Kidney (tissue), 14 donors: ENCODE measurements around the gene XPR1. TPM values are rescaled to one million over a fixed set of nuclear protein-coding genes. Genes with fewer than 3 reads are reported as not detected.
A peak's percentile ranks its signal among the peaks of the same experiment; 100 is the strongest.

Experiments used
- DNase-seq, 5 donors: peaks; one replicate each; pipeline ENCODE4 v3.0.0-alpha.2; 2013 to 2020
- FAIRE-seq: peaks from 2 replicates; lab custom pipeline; 2012; peaks lifted over from hg19 to GRCh38; lab: Jason Lieb, UNC
- H3K27ac ChIP-seq, 2 donors: one replicate each; pipeline ENCODE4 v1.7.0; 2013; ENCODE audit warnings: low read depth in 2 of 2, low read length in 2 of 2, inconsistent platforms in 1 of 2
- H3K27me3 ChIP-seq: one replicate; pipeline ENCODE4 v1.7.1; 2013; ENCODE audit warnings: low read length, inconsistent platforms; ENCODE audit not compliant: control insufficient read depth, insufficient read depth
- H3K36me3 ChIP-seq, 3 donors: one replicate each; pipeline versions ENCODE4 v1.7.0 to v1.7.1; 2013; ENCODE audit warnings: low read length in 3 of 3, control low read depth in 1 of 3, inconsistent platforms in 1 of 3; ENCODE audit not compliant: insufficient read depth in 3 of 3, control insufficient read depth in 2 of 3
- H3K4me1 ChIP-seq, 3 donors: one replicate each; pipeline versions ENCODE4 v1.7.0 to v1.7.1; 2013; ENCODE audit warnings: low read length in 3 of 3, inconsistent platforms in 1 of 3, low read depth in 1 of 3; ENCODE audit not compliant: control insufficient read depth in 2 of 3, insufficient read depth in 2 of 3
- H3K4me3 ChIP-seq, 3 donors: one replicate each; pipeline versions ENCODE4 v1.7.0 to v1.8.1; 2013; ENCODE audit warnings: low read length in 3 of 3, control low read depth in 1 of 3, inconsistent platforms in 1 of 3
- H3K9ac ChIP-seq, 3 donors: one replicate each; pipeline versions ENCODE4 v1.7.0 to v1.7.1; 2013; ENCODE audit warnings: low read length in 3 of 3, control low read depth in 1 of 3, inconsistent platforms in 1 of 3
- H3K9me3 ChIP-seq, 3 donors: one replicate each; pipeline versions ENCODE4 v1.7.0 to v1.7.1; 2013; ENCODE audit warnings: low read length in 3 of 3, control low read depth in 1 of 3, inconsistent platforms in 1 of 3; ENCODE audit not compliant: control insufficient read depth in 2 of 3, insufficient read depth in 1 of 3
- intact Hi-C: fragments of 100-400 bp; cut with DNase I; formaldehyde crosslinking; loops from one replicate; pipeline ENCODE4 v1.11.1; 2022
- polyA plus RNA-seq: library from polyadenylated mRNA; stranded (reverse); fragments of 350-450 nt; fragmentation: Illumina TruSeq; extraction: RNeasy Lipid Tissue Mini Kit (QIAGEN cat#74804); gene quantifications from one replicate; pipeline ENCODE4 v1.2.3, GENCODE V29; 2014; ENCODE audit warnings: low read depth, low replicate concordance; ENCODE audit not compliant: insufficient read depth
- total RNA-seq: library from RNA; stranded (reverse); fragmentation: NEBNext Ultra II Directional; extraction: Animal tissue kit (Norgen Biotek cat#: 25700); gene quantifications from one replicate; pipeline ENCODE4 v1.2.1, GENCODE V29; 2021
- TF ChIP-seq, protein P1 (sequence below): IDR thresholded peaks from 3 replicates; pipeline ENCODE4 v1.5.1; 2012; ENCODE audit warnings: mild to moderate bottlenecking, moderate library complexity, borderline replicate concordance; ENCODE audit not compliant: insufficient read depth; ENCODE audit errors: extremely low read depth
- donor health status: control.
- donor health status: control.
- donor health status: control.
- donor health status: control.
- donor health status: control.
- donor health status: DM: yes; HTN: yes; CAD: no.
- donor health status: Normal renal cell carcinoma (clear cell type).

Gene XPR1
- total and polyA plus RNA-seq, 2 donors from 2014 or later: 10.9 to 33.5 TPM

GRCh38 chr1:180627411-180627810, 4.4 kb upstream of the XPR1 start:
- TF ChIP-seq, protein P1, sequence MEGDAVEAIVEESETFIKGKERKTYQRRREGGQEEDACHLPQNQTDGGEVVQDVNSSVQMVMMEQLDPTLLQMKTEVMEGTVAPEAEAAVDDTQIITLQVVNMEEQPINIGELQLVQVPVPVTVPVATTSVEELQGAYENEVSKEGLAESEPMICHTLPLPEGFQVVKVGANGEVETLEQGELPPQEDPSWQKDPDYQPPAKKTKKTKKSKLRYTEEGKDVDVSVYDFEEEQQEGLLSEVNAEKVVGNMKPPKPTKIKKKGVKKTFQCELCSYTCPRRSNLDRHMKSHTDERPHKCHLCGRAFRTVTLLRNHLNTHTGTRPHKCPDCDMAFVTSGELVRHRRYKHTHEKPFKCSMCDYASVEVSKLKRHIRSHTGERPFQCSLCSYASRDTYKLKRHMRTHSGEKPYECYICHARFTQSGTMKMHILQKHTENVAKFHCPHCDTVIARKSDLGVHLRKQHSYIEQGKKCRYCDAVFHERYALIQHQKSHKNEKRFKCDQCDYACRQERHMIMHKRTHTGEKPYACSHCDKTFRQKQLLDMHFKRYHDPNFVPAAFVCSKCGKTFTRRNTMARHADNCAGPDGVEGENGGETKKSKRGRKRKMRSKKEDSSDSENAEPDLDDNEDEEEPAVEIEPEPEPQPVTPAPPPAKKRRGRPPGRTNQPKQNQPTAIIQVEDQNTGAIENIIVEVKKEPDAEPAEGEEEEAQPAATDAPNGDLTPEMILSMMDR: no peak
- H3K4me1 ChIP-seq: peaks cover 0 to 5% (median 5%) of the 10 kb centered on the region in 3 donors
- no peaks in the 10 kb centered on the region for H3K36me3 ChIP-seq
- FAIRE-seq: no peak
- no peak overlapping the region for H3K27ac ChIP-seq
- H3K9ac ChIP-seq: no peak overlapping the region
- H3K27me3 ChIP-seq: no peaks in the 10 kb centered on the region
- H3K9me3 ChIP-seq: no peaks in the 10 kb centered on the region
- no peak overlapping the region for H3K4me3 ChIP-seq
- no peak for DNase-seq
- intact Hi-C loops: no loop called here

DNA sequence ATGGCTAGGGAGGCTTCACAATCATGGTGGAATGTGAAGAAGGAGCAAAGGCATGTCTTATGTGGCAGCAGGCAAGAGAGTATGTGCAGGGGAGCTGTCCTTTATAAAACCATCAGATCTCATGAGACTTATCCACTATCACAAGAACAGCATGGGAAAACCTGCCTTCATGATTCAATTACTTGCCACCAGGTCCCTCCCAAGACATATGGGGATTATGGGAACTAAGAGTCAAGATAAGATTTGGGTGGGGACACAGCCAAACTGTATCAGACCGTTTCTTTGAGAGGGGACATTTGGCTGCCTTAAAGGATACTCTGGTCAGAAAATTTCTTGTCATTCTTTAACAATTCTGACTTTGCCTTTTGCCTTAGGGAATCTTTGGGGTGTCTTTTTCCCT, 3.2 kb upstream of the XPR1 start:
- TF ChIP-seq, protein P1: no peak
- Histone ChIP-seq H3K27ac (no peak overlapping the region), H3K9me3 (no peaks in the 10 kb centered on the region), H3K4me1 (peaks cover 0 to 5% (median 5%) of the 10 kb centered on the region in 3 donors), H3K9ac (no peak overlapping the region), H3K4me3 (no peak overlapping the region), H3K36me3 (no peaks in the 10 kb centered on the region), H3K27me3 (no peaks in the 10 kb centered on the region)
- intact Hi-C loops: no loop called here
- FAIRE-seq (no peak), DNase-seq (no peak)

DNA sequence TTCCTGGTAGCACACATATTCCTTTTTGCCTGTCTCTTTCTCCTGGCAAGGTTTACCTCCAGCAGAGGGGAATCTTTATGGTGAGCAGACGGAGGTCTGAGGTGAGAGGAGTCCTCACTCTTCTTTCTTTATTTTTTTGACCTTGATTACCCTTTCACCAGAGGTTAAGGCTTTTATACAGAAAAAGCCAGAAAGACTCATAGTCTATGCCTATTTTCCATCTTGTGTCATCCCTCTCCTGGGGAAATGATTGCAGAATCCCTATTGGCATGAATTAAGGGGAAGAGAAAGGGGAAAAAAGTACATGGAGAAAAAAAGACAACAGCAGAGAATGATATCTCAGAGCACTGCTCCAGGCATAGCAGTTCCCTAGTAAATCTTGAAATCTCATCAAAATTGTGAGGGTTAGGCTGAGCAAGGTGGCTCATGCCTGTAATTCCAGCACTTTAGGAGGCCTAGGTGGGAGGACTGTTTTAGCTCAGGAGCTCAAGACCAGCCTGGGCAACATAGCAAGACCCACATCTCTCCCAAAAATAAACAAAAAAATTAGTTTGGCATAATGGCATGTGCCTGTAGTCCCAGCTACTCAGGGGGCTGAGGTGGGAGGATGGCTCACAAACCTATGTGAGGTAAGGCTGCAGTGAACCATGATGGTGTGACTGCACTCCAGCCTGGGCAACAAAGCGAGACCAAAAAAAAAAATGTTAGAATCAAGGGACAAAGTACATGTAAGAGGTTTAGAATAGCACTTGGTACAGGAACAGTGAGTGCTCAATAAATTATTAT, 1.2 kb upstream of the XPR1 start:
- DNase-seq (peak in 2 of 5 donors; percentile 42 to 52), FAIRE-seq (no peak)
- H3K9ac ChIP-seq: peak overlapping the region in 1 of 3 donors; percentile 4
- peaks cover 0 to 5% (median 5%) of the 10 kb centered on the region in 3 donors for H3K4me1 ChIP-seq
- peak overlapping the region in 1 of 3 donors; percentile 13 for H3K4me3 ChIP-seq
- TF ChIP-seq, protein P1: no peak
- intact Hi-C loops: no loop called here
- no peaks in the 10 kb centered on the region for H3K36me3 ChIP-seq
- H3K27me3 ChIP-seq: no peaks in the 10 kb centered on the region
- H3K27ac ChIP-seq: peak overlapping the region in 1 of 2 donors; percentile 79
- H3K9me3 ChIP-seq: no peaks in the 10 kb centered on the region
